Upper lobe of left lung (tissue), 4 donors: ENCODE measurements around the gene SYVN1.

Source experiments
- CTCF ChIP-seq, 6 experiments: fragments of 450-650 bp in 4 of 6; fragments of 200-600 bp in 2 of 6; sonication (generic) in 2 of 6; IDR thresholded peaks; one replicate each; pipeline ENCODE4 v1.5.1; 2016 to 2019; ENCODE audit warnings: antibody characterized with exemption in 6 of 6
- EP300 ChIP-seq, 4 donors: sonication (generic); formaldehyde crosslinking; IDR thresholded peaks; one replicate each; pipeline ENCODE4 v1.5.1; 2017; ENCODE audit warnings: antibody characterized with exemption in 4 of 4, control low read depth in 2 of 4
- POLR2A ChIP-seq, 4 donors: fragments of 450-650 bp; IDR thresholded peaks; one replicate each; pipeline ENCODE4 v1.5.1; 2016 to 2017; ENCODE audit warnings: antibody characterized with exemption in 4 of 4, mild to moderate bottlenecking in 2 of 4
- POLR2AphosphoS5 ChIP-seq, 2 donors: sonication (generic); formaldehyde crosslinking; IDR thresholded peaks; one replicate each; pipeline ENCODE4 v1.5.1; 2017; ENCODE audit warnings: antibody characterized with exemption in 2 of 2

- TF ChIP-seq CTCF (IDR thresholded peaks at IDR 0.05) (no peak), POLR2AphosphoS5 (IDR thresholded peaks at IDR 0.05) (no peak), POLR2A (IDR thresholded peaks at IDR 0.05) (peak in 1 of 4 donors; percentile 5), EP300 (IDR thresholded peaks at IDR 0.05) (no peak)
Observed at GRCh38 chr11:65108469-65109123, 25.7 kb downstream of the SYVN1 start.
